Mesenchymal stem cell (in vitro differentiated cells and primary cell): ENCODE measurements around the gene DDTL.
"Not testable (repeated sequence)": the region's sequence is repeated elsewhere in the genome, so short reads cannot be mapped to it uniquely, and the experiment has no call there.

Experiments
- DNase-seq: peaks from one replicate; pipeline ENCODE4 v3.0.0-alpha.2; 2013
- H2AFZ ChIP-seq: one replicate; pipeline ENCODE4 v1.6.1; 2013; ENCODE audit warnings: low read depth, mild to moderate bottlenecking, control low read depth, inconsistent platforms, low read length, moderate library complexity
- H2AK5ac ChIP-seq: 2 replicates; pipeline ENCODE4 v1.6.1; 2013; ENCODE audit warnings: low read length, moderate library complexity, mild to moderate bottlenecking, inconsistent platforms; ENCODE audit not compliant: severe bottlenecking
- H2BK120ac ChIP-seq: one replicate; pipeline ENCODE4 v1.6.1; 2013; ENCODE audit warnings: low read depth, mild to moderate bottlenecking, inconsistent platforms, low read length, moderate library complexity
- H2BK12ac ChIP-seq, 2 experiments: one replicate each; pipeline ENCODE4 v1.6.1; 2013; ENCODE audit warnings: inconsistent platforms in 2 of 2, low read length in 2 of 2, mild to moderate bottlenecking in 2 of 2, moderate library complexity in 2 of 2, control low read depth in 1 of 2
- H2BK15ac ChIP-seq: one replicate; pipeline ENCODE4 v1.6.1; 2013; ENCODE audit warnings: mild to moderate bottlenecking, low read depth, inconsistent platforms; ENCODE audit not compliant: poor library complexity, severe bottlenecking
- H2BK5ac ChIP-seq: 2 replicates; pipeline ENCODE4 v1.6.1; 2013; ENCODE audit warnings: low read depth, mild to moderate bottlenecking, low read length, control low read depth, inconsistent platforms; ENCODE audit not compliant: poor library complexity, severe bottlenecking
- H3K14ac ChIP-seq, 2 experiments: one replicate each; pipeline ENCODE4 v1.6.1; 2013; ENCODE audit warnings: inconsistent platforms in 2 of 2, low read length in 2 of 2, control low read depth in 1 of 2, mild to moderate bottlenecking in 1 of 2, moderate library complexity in 1 of 2
- H3K18ac ChIP-seq, 2 experiments: one replicate each; pipeline ENCODE4 v1.6.1; 2013; ENCODE audit warnings: inconsistent platforms in 2 of 2, low read length in 2 of 2, control low read depth in 1 of 2, low read depth in 1 of 2, mild to moderate bottlenecking in 1 of 2
- H3K23ac ChIP-seq, 2 experiments: one replicate each; pipeline ENCODE4 v1.6.1; 2013; ENCODE audit warnings: inconsistent platforms in 2 of 2, low read length in 2 of 2, mild to moderate bottlenecking in 2 of 2, moderate library complexity in 2 of 2, control low read depth in 1 of 2
- H3K27ac ChIP-seq: 2 replicates; pipeline ENCODE4 v1.5.1; 2013; ENCODE audit warnings: mild to moderate bottlenecking, moderate library complexity, low read length, control low read depth, inconsistent platforms; ENCODE audit not compliant: poor library complexity, severe bottlenecking
- H3K27me3 ChIP-seq, 2 experiments: 2 replicates each; pipeline versions ENCODE4 v1.6.1 to v1.7.0; 2013; ENCODE audit warnings: low read length in 2 of 2, mild to moderate bottlenecking in 2 of 2, moderate library complexity in 2 of 2, control low read depth in 1 of 2, inconsistent platforms in 1 of 2; ENCODE audit not compliant: control insufficient read depth in 1 of 2, insufficient read depth in 1 of 2
- H3K36me3 ChIP-seq, 2 experiments: 2 replicates each; pipeline versions ENCODE4 v1.6.1 to v1.7.0; 2013; ENCODE audit warnings: low read length in 2 of 2, control low read depth in 1 of 2, inconsistent platforms in 1 of 2, low read depth in 1 of 2, mild to moderate bottlenecking in 1 of 2; ENCODE audit not compliant: insufficient read depth in 2 of 2, control insufficient read depth in 1 of 2
- H3K4ac ChIP-seq, 2 experiments: one replicate each; pipeline ENCODE4 v1.6.1; 2013; ENCODE audit warnings: inconsistent platforms in 2 of 2, low read length in 2 of 2, mild to moderate bottlenecking in 2 of 2, moderate library complexity in 2 of 2, control low read depth in 1 of 2, low read depth in 1 of 2
- H3K4me1 ChIP-seq: 2 replicates; pipeline ENCODE4 v1.6.1; 2013; ENCODE audit warnings: low read depth, low read length, control low read depth; ENCODE audit not compliant: control insufficient read depth, insufficient read depth
- H3K4me2 ChIP-seq: 2 replicates; pipeline ENCODE4 v1.6.1; 2013; ENCODE audit warnings: low read length, mild to moderate bottlenecking, inconsistent platforms; ENCODE audit not compliant: poor library complexity, severe bottlenecking
- H3K4me3 ChIP-seq, 2 experiments: 2 replicates each; pipeline versions ENCODE4 v1.5.1 to v1.7.0; 2013; ENCODE audit warnings: low read length in 2 of 2, mild to moderate bottlenecking in 2 of 2, control low read depth in 1 of 2, low read depth in 1 of 2; ENCODE audit not compliant: insufficient read depth in 1 of 2
- H3K79me1 ChIP-seq: replicated peaks from 2 replicates; pipeline ENCODE4 v1.6.1; 2013; ENCODE audit warnings: mild to moderate bottlenecking, control low read depth, low read length, inconsistent platforms; ENCODE audit not compliant: poor library complexity, severe bottlenecking
- H3K9ac ChIP-seq: 2 replicates; pipeline ENCODE4 v1.7.0; 2013; ENCODE audit warnings: mild to moderate bottlenecking, low read length, moderate library complexity
- H3K9me3 ChIP-seq: 2 replicates; pipeline ENCODE4 v1.7.0; 2013; ENCODE audit warnings: mild to moderate bottlenecking, low read length; ENCODE audit not compliant: control insufficient read depth
- H4K8ac ChIP-seq: one replicate; pipeline ENCODE4 v1.6.1; 2013; ENCODE audit warnings: inconsistent platforms, mild to moderate bottlenecking, low read length, moderate library complexity
- H4K91ac ChIP-seq: one replicate; pipeline ENCODE4 v1.6.1; 2013; ENCODE audit warnings: mild to moderate bottlenecking, low read length, inconsistent platforms
- WGBS: methylation state at CpG from one replicate; pipeline ENCODE4 v1.1.7; 2013; ENCODE audit warnings: mixed read lengths; 5-methylcytosine and 5-hydroxymethylcytosine counted together

DDTL gene

DNA sequence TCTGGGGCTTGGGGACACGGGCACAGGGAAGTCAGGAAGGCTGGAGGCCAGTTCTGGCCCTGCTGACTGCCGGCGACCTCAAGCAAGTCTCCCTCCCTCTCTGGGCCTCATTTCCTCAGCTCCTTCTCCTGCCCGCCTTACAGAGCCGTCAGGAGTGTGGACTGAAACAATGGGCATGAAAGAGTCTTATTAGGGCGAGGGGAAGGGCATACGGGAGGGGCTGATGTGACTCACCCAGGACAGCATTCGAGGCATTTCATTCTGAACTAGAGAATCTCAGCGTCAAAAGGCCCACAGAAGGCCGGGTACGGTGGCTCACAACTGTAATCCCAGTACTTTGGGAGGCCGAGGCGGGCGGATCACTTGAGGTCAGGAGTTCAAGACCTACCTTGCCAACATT lies 26.5 kb upstream of the DDTL start:
- H3K18ac ChIP-seq, H3K23ac ChIP-seq, H3K79me1 ChIP-seq, H3K4me1 ChIP-seq, H2BK120ac ChIP-seq, H2AFZ ChIP-seq, H3K36me3 ChIP-seq, H2AK5ac ChIP-seq, H3K14ac ChIP-seq, H3K27me3 ChIP-seq, H3K4me2 ChIP-seq, H2BK12ac ChIP-seq, H3K27ac ChIP-seq, DNase-seq, H2BK15ac ChIP-seq, H3K4me3 ChIP-seq, H4K91ac ChIP-seq, H4K8ac ChIP-seq, H3K9me3 ChIP-seq, H2BK5ac ChIP-seq, H3K9ac ChIP-seq, H3K4ac ChIP-seq: not testable (repeated sequence)
- no CpG with 5 or more reads among the region's 14 CpGs for WGBS

DNA sequence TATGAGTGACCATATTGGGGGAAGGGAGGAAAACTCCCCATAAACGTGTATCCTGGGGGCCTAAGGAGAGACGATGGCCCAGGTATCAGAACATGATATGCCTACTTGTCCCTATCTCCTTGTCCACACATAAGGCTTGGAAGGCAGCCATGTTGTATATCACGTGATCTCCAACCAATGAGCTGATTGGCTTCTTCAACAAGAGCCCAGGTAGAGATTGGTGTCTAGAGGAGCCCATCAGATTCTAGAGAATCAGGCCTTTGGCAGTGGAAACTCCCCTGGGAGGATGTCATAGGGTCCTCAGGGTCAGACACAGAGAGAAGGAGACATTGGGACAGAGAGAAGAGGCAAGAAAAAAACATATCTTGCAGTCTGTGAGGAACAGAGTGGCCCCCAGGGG lies 19.3 kb upstream of the DDTL start:
- not testable (repeated sequence) for DNase-seq, H4K91ac ChIP-seq

DNA sequence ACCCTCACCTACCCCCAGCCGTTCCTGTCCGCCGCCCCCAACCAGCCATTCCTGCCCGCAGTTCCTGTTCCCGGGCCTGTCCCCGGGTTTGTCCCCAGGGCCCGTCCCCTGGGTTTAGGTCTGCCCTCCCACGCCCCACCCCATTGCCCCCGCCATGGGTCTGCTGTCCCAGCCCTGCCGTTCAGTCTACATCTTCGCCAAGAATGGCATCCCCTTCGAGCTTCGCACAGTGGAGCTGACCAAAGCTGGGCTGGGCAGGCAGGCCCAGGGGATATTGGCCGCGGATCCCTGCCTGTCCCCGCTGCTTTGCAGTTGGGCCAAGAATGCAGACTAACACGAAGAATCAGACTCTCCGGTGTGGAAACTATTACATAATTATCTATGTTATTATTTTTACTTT lies 16.9 kb upstream of the DDTL start:
- H2BK15ac ChIP-seq, H3K36me3 ChIP-seq, H3K4ac ChIP-seq, H3K9me3 ChIP-seq, H4K8ac ChIP-seq, H3K18ac ChIP-seq, H2BK12ac ChIP-seq, DNase-seq, H3K79me1 ChIP-seq, H4K91ac ChIP-seq, H3K4me2 ChIP-seq, H3K27ac ChIP-seq, H2AFZ ChIP-seq, H3K4me1 ChIP-seq, H2BK5ac ChIP-seq, H3K9ac ChIP-seq, H3K23ac ChIP-seq, H2AK5ac ChIP-seq, H2BK120ac ChIP-seq, H3K14ac ChIP-seq, H3K27me3 ChIP-seq, H3K4me3 ChIP-seq: not testable (repeated sequence)
- 91% methylated on average over 11 of the region's 18 CpGs for WGBS

More for the DNA sequence above, 19.3 kb upstream of the DDTL start:
- not testable (repeated sequence) for H2BK120ac ChIP-seq, H2AFZ ChIP-seq, H3K36me3 ChIP-seq, H3K4me3 ChIP-seq, H3K14ac ChIP-seq, H3K4me2 ChIP-seq, H2AK5ac ChIP-seq, H2BK12ac ChIP-seq, H3K23ac ChIP-seq, H3K27ac ChIP-seq, H3K4me1 ChIP-seq, H2BK15ac ChIP-seq, H3K9ac ChIP-seq, H3K79me1 ChIP-seq, H3K9me3 ChIP-seq, H3K4ac ChIP-seq, H2BK5ac ChIP-seq, H3K18ac ChIP-seq, H4K8ac ChIP-seq, H3K27me3 ChIP-seq
- WGBS, result 56% methylated on average over 1 of the region's 3 CpGs

DNA sequence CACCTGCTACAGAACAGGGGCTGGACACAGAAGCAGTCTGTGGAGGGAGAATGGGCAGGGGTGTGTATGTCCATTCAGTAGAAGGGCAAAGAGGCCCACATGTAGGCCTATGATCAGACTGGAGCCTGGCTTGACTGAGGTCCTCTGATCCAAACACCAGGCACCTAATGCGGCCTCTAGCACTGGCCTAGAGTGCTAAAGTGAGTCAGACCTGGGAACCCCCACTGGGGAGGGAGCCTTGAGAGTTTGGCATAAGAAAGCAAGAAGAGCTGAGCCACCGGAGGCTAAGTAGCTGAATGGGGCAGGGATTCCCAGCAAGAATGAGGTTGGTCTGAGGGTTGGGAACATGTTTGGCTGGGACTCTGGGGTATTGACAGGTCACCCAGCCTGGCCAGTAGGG lies 15.3 kb upstream of the DDTL start:
- not testable (repeated sequence) for H3K27me3 ChIP-seq, H3K4ac ChIP-seq, H3K36me3 ChIP-seq, H3K27ac ChIP-seq, H3K14ac ChIP-seq, H2BK5ac ChIP-seq, H2BK15ac ChIP-seq, H2AK5ac ChIP-seq, H3K4me2 ChIP-seq, H4K8ac ChIP-seq, H2AFZ ChIP-seq, H4K91ac ChIP-seq, H3K9ac ChIP-seq, H3K4me1 ChIP-seq, H2BK120ac ChIP-seq, H3K79me1 ChIP-seq, H2BK12ac ChIP-seq, H3K18ac ChIP-seq, H3K9me3 ChIP-seq, H3K23ac ChIP-seq, H3K4me3 ChIP-seq
- DNase-seq, result peak; percentile 13
- 73% methylated on average over 1 of the region's 2 CpGs for WGBS
